Hepatocyte (in vitro differentiated cells): Measurements from ENCODE around the gene CEP83. TPM values are rescaled to one million over a fixed set of nuclear protein-coding genes. Genes with fewer than 3 reads are reported as not detected.
"Not testable (repeated sequence)": the region's sequence is repeated elsewhere in the genome, so short reads cannot be mapped to it uniquely, and the experiment has no call there.

Experiments used
- DNase-seq: peaks from one replicate; pipeline ENCODE4 v3.0.0-alpha.2; 2016; ENCODE audit warnings: low spot score
- H2AFZ ChIP-seq: fragments of 200-600 bp; sonication (generic); 2 replicates; pipeline ENCODE4 v1.6.0; 2016; ENCODE audit warnings: antibody characterized with exemption, mild to moderate bottlenecking
- H3K27ac ChIP-seq: fragments of 200-600 bp; sonication (generic); 2 replicates; pipeline ENCODE4 v1.5.1; 2016; ENCODE audit warnings: mild to moderate bottlenecking
- H3K27me3 ChIP-seq: fragments of 200-600 bp; sonication (generic); 2 replicates; pipeline ENCODE4 v1.6.1; 2016
- H3K36me3 ChIP-seq: fragments of 200-600 bp; sonication (generic); replicated peaks from 2 replicates; pipeline ENCODE4 v1.5.1; 2016; ENCODE audit warnings: low read depth; ENCODE audit not compliant: insufficient read depth
- H3K4me1 ChIP-seq: fragments of 200-600 bp; sonication (generic); 2 replicates; pipeline ENCODE4 v1.5.1; 2016; ENCODE audit warnings: mild to moderate bottlenecking, moderate library complexity; ENCODE audit not compliant: insufficient read depth
- H3K4me2 ChIP-seq: fragments of 200-600 bp; sonication (generic); 2 replicates; pipeline ENCODE4 v1.6.0; 2016
- H3K4me3 ChIP-seq: fragments of 200-600 bp; sonication (generic); 2 replicates; pipeline ENCODE4 v1.5.1; 2016; ENCODE audit warnings: mild to moderate bottlenecking
- H3K79me2 ChIP-seq: fragments of 200-600 bp; sonication (generic); 2 replicates; pipeline ENCODE4 v1.6.0; 2017; ENCODE audit warnings: mild to moderate bottlenecking
- H3K9me2 ChIP-seq: fragments of 200-600 bp; sonication (generic); replicated peaks from 2 replicates; pipeline ENCODE4 v1.6.0; 2017; ENCODE audit warnings: mild to moderate bottlenecking; ENCODE audit not compliant: insufficient read depth
- H3K9me3 ChIP-seq: fragments of 200-600 bp; sonication (generic); 2 replicates; pipeline ENCODE4 v1.5.1; 2016; ENCODE audit warnings: low read depth, mild to moderate bottlenecking
- H4K20me1 ChIP-seq: fragments of 200-600 bp; sonication (generic); 2 replicates; pipeline ENCODE4 v1.6.0; 2016; ENCODE audit warnings: mild to moderate bottlenecking; ENCODE audit not compliant: insufficient read depth, poor library complexity, severe bottlenecking
- CTCF ChIP-seq: fragments of 200-600 bp; sonication (generic); IDR thresholded peaks from 2 replicates; pipeline ENCODE4 v1.5.1; 2016; ENCODE audit warnings: antibody characterized with exemption, mild to moderate bottlenecking; ENCODE audit not compliant: poor library complexity
- EZH2 ChIP-seq: fragments of 200-600 bp; sonication (generic); IDR thresholded peaks from 2 replicates; pipeline ENCODE4 v1.6.1; 2016; ENCODE audit warnings: antibody characterized with exemption, mild to moderate bottlenecking, borderline replicate concordance
- EZH2phosphoT487 ChIP-seq: fragments of 200-600 bp; sonication (generic); IDR thresholded peaks from one replicate; pipeline ENCODE4 v1.6.1; 2018; ENCODE audit warnings: antibody characterized with exemption, mild to moderate bottlenecking, low read depth, moderate library complexity; ENCODE audit not compliant: unreplicated experiment, severe bottlenecking
- WGBS: methylation state at CpG from one replicate; pipeline ENCODE4 v1.1.6; 2016; ENCODE audit warnings: low lambda C conversion rate; ENCODE audit errors: missing lambda C conversion rate; 5-methylcytosine and 5-hydroxymethylcytosine counted together
- polyA plus RNA-seq: library from polyadenylated mRNA; unstranded; fragments of >200 nt; fragmentation: Nextera tagmentation; extraction: Ambion mirVana; gene quantifications from 2 replicates; pipeline ENCODE4 v1.2.1, GENCODE V29; 2016
- total RNA-seq: library from RNA; depleted of rRNA; stranded (reverse); fragments of >200 nt; gene quantifications from 2 replicates; pipeline ENCODE4 v1.2.3, GENCODE V29; 2014

The CEP83 gene
- total and polyA plus RNA-seq, 2 experiments from 2014 or later: 3.7 to 20.1 TPM

DNA sequence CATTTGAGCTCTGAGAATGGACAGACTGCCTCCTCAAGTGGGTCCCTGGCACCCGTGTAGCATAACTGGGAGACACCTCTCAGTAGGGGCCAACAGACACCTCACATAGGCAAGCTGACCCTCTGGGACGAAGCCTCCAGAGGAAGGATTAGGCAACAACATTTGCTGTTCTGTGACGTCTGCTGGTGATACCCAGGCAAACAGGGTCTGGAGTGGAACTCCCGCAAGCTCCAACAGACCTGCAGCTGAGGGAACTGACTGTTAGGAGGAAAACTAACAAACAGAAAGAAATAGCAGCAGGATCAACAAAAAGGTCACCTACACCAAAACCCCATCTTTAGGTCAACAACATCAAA lies 69.6 kb downstream of the CEP83 start:
- no peaks in the 10 kb centered on the region for H3K36me3 ChIP-seq
- no peaks in the 10 kb centered on the region for H4K20me1 ChIP-seq
- 79% methylated on average over 4 of the region's 4 CpGs for WGBS
- peaks cover 4% of the 10 kb centered on the region for H3K4me1 ChIP-seq
- DNase-seq: no peak
- H3K27ac ChIP-seq: no peak overlapping the region
- no peaks in the 10 kb centered on the region for H3K27me3 ChIP-seq
- H3K4me3 ChIP-seq: no peak overlapping the region
- no peak overlapping the region for H3K4me2 ChIP-seq
- TF ChIP-seq EZH2: no peak
- TF ChIP-seq CTCF: no peak
- TF ChIP-seq EZH2phosphoT487: no peak
- H3K79me2 ChIP-seq: no peaks in the 10 kb centered on the region
- no peak overlapping the region for H2AFZ ChIP-seq
- H3K9me2 ChIP-seq: no peaks in the 10 kb centered on the region
- H3K9me3 ChIP-seq: no peaks in the 10 kb centered on the region

GRCh38 chr12:94389482-94390129 lies 70.1 kb downstream of the CEP83 start:
- not testable (repeated sequence) for H3K36me3 ChIP-seq, H3K27me3 ChIP-seq, H2AFZ ChIP-seq, H3K4me3 ChIP-seq, H3K4me1 ChIP-seq, H3K79me2 ChIP-seq, H3K9me3 ChIP-seq, H3K27ac ChIP-seq, H3K9me2 ChIP-seq, H4K20me1 ChIP-seq
- peak; percentile 30 for DNase-seq
- peak overlapping the region; percentile 46 for H3K4me2 ChIP-seq
- WGBS: 76% methylated on average over 16 of the region's 16 CpGs

GRCh38 chr12:94386422-94386821 lies 73.2 kb downstream of the CEP83 start:
- Histone ChIP-seq H3K27ac (no peak overlapping the region), H3K4me3 (no peak overlapping the region), H3K4me2 (no peak overlapping the region), H3K9me3 (no peaks in the 10 kb centered on the region), H3K4me1 (peaks cover 4% of the 10 kb centered on the region), H3K27me3 (no peaks in the 10 kb centered on the region), H3K36me3 (no peaks in the 10 kb centered on the region), H4K20me1 (no peaks in the 10 kb centered on the region), H2AFZ (no peak overlapping the region), H3K9me2 (no peaks in the 10 kb centered on the region), H3K79me2 (no peaks in the 10 kb centered on the region)
- TF ChIP-seq CTCF (no peak), EZH2 (no peak), EZH2phosphoT487 (no peak)
- 68% methylated on average over 1 of the region's 1 CpG for WGBS
- no peak for DNase-seq

DNA sequence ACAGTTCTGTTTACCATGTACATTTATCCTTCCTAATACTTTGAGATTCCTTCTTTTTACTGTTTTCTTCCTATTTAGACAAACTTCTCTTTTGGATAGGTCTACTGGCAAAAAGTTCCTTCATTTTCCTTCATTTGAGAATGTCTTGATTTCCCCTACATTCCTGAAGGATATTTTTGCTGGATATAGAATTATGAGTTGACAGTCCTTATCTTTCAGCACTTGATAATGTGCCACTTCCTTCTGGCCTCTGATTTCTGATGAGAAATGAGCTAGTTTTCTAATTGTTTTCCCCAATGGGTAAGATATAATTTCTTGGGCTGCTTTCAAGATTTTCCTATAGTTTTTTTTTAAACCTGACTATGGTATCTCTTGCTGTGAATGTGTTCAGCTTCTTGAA lies 75.6 kb downstream of the CEP83 start:
- Histone ChIP-seq H2AFZ (no peak overlapping the region), H3K27ac (no peak overlapping the region), H3K4me3 (no peak overlapping the region), H3K9me3 (no peaks in the 10 kb centered on the region), H3K4me1 (peaks cover 4% of the 10 kb centered on the region), H3K36me3 (no peaks in the 10 kb centered on the region), H3K9me2 (no peaks in the 10 kb centered on the region), H3K27me3 (no peaks in the 10 kb centered on the region), H3K79me2 (no peaks in the 10 kb centered on the region), H3K4me2 (no peak overlapping the region), H4K20me1 (no peaks in the 10 kb centered on the region)
- TF ChIP-seq CTCF (no peak), EZH2phosphoT487 (no peak), EZH2 (no peak)
- DNase-seq: no peak
